Breast epithelium (tissue), 4 donors: ENCODE results near the gene PSMC3IP. TPM values are rescaled to one million over a fixed set of nuclear protein-coding genes. Genes with fewer than 3 reads are reported as not detected.

Experiments used
- DNase-seq, 2 donors: peaks; one replicate each; pipeline ENCODE4 v3.0.0-alpha.2; 2019; ENCODE audit warnings: low spot score in 2 of 2
- H3K27ac ChIP-seq, 2 donors: fragments of 200-600 bp; sonication (generic) in 1 of 2; one replicate each; pipeline ENCODE4 v1.5.1; 2016 to 2019; ENCODE audit warnings: mild to moderate bottlenecking in 1 of 2
- H3K27me3 ChIP-seq, 2 donors: fragments of 200-600 bp; sonication (generic) in 1 of 2; one replicate each; pipeline versions ENCODE4 v1.5.1 to v1.6.0; 2017 to 2019; ENCODE audit warnings: control low read depth in 1 of 2, mild to moderate bottlenecking in 1 of 2
- H3K36me3 ChIP-seq: fragments of 200-600 bp; one replicate; pipeline ENCODE4 v1.5.1; 2019
- H3K4me1 ChIP-seq, 2 donors: fragments of 200-600 bp; sonication (generic); one replicate each; pipeline ENCODE4 v1.5.1; 2016 to 2019; ENCODE audit warnings: control low read depth in 1 of 2
- H3K4me3 ChIP-seq, 3 donors: fragments of 200-600 bp; sonication (generic); 1 replicate in 2 of 3; 2 replicates in 1 of 3; pipeline ENCODE4 v1.5.1; 2016 to 2019; ENCODE audit warnings: mild to moderate bottlenecking in 3 of 3, moderate library complexity in 2 of 3
- H3K9me3 ChIP-seq, 2 donors: fragments of 200-600 bp; sonication (generic) in 1 of 2; one replicate each; pipeline ENCODE4 v1.5.1; 2016 to 2019; ENCODE audit warnings: control low read depth in 1 of 2
- POLR2A ChIP-seq: fragments of 450-650 bp; IDR thresholded peaks from one replicate; pipeline ENCODE4 v1.6.1; 2016; ENCODE audit warnings: antibody characterized with exemption, mild to moderate bottlenecking, moderate library complexity
- POLR2AphosphoS5 ChIP-seq, 3 donors: sonication (generic); formaldehyde crosslinking; IDR thresholded peaks; one replicate each; pipeline ENCODE4 v1.6.1; 2017; ENCODE audit warnings: antibody characterized with exemption in 3 of 3
- intact Hi-C: fragments of 100-400 bp; cut with DNase I; formaldehyde crosslinking; loops from one replicate; pipeline ENCODE4 v1.15.1; 2023; ENCODE audit warnings: low total_unique reads
- total RNA-seq, 3 donors: library from RNA; depleted of rRNA; stranded (reverse); fragments of >200 nt; gene quantifications; one replicate each; pipeline ENCODE4 v1.1.0, GENCODE V29; 2016
- TF ChIP-seq, protein P1 (sequence below), 3 donors: fragments of 450-650 bp; IDR thresholded peaks; one replicate each; pipeline ENCODE4 v1.5.1; 2016 to 2017; ENCODE audit warnings: antibody characterized with exemption in 3 of 3, mild to moderate bottlenecking in 3 of 3, moderate library complexity in 3 of 3

Gene PSMC3IP
- total RNA-seq, 3 donors from 2014 or later: 3.3 to 4.2 (median 3.5) TPM

GRCh38 chr17:42584880-42585279, 7.4 kb upstream of the PSMC3IP start:
- Histone ChIP-seq H3K27me3 (no peaks in the 10 kb centered on the region), H3K4me3 (no peak overlapping the region), H3K4me1 (no peaks in the 10 kb centered on the region), H3K27ac (no peak overlapping the region), H3K36me3 (peaks cover 12% of the 10 kb centered on the region), H3K9me3 (no peaks in the 10 kb centered on the region)
- DNase-seq: peak in 1 of 2 donors; percentile 27
- intact Hi-C loops: no loop called here
- TF ChIP-seq, protein P1, sequence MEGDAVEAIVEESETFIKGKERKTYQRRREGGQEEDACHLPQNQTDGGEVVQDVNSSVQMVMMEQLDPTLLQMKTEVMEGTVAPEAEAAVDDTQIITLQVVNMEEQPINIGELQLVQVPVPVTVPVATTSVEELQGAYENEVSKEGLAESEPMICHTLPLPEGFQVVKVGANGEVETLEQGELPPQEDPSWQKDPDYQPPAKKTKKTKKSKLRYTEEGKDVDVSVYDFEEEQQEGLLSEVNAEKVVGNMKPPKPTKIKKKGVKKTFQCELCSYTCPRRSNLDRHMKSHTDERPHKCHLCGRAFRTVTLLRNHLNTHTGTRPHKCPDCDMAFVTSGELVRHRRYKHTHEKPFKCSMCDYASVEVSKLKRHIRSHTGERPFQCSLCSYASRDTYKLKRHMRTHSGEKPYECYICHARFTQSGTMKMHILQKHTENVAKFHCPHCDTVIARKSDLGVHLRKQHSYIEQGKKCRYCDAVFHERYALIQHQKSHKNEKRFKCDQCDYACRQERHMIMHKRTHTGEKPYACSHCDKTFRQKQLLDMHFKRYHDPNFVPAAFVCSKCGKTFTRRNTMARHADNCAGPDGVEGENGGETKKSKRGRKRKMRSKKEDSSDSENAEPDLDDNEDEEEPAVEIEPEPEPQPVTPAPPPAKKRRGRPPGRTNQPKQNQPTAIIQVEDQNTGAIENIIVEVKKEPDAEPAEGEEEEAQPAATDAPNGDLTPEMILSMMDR (IDR thresholded peaks at IDR 0.05): no peak
- no peak for TF ChIP-seq POLR2AphosphoS5 (IDR thresholded peaks at IDR 0.05)
- TF ChIP-seq POLR2A: no peak

GRCh38 chr17:42581744-42582270, 4.3 kb upstream of the PSMC3IP start:
- Histone ChIP-seq H3K27me3 (no peaks in the 10 kb centered on the region), H3K27ac (no peak overlapping the region), H3K4me3 (no peak overlapping the region), H3K4me1 (no peaks in the 10 kb centered on the region), H3K9me3 (no peaks in the 10 kb centered on the region), H3K36me3 (peaks cover 12% of the 10 kb centered on the region)
- TF ChIP-seq POLR2A (no peak), POLR2AphosphoS5 (IDR thresholded peaks at IDR 0.05) (no peak)
- TF ChIP-seq, protein P1 (IDR thresholded peaks at IDR 0.05): no peak
- intact Hi-C loops: no loop called here
- no peak for DNase-seq

DNA sequence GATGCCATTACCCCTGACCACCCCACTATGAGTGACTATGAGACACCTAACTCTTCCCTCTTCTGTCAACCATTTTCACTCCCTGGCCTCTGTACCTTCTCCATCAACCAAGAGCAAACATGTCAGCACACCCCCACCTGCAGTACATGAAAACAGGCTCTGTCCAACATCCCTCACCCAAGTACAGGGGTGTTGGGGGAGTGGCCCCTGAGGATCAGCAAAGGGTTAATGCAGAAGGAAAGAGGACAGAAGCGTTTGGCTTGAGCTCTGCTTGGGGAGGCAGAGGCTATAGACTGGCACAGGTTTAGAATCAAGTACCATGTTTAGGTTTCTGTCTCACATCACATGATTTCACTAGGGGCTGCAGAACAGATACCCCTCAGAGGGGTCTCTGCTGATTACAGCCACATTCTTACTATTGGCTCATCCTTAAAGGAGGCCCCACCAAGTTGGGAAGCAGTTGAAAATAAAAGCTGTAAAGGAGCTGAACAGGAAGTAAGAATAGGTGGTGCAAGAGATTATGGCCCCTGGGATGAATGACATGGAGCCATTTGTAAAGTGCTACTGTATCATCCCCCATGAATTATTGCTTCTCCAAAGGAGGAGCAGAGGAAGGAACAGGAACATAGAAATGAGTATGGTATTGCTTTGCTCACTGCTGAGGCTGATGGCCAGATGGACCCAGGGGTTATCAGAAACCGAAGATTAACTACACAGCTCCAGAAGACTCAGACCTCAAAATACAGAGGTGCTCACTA, 2.4 kb upstream of the PSMC3IP start:
- H3K36me3 ChIP-seq: peaks cover 8% of the 10 kb centered on the region
- intact Hi-C loops: loop anchor here (10.0 kb wide), 1 partner anchor 95 kb away; the partner anchor contains the start of gene PLEKHH3
- DNase-seq: no peak

GRCh38 chr17:42578282-42578869, 847 bp upstream of the PSMC3IP start:
- Histone ChIP-seq H3K27me3 (no peaks in the 10 kb centered on the region), H3K27ac (peak overlapping the region; percentile 76 to 80), H3K36me3 (peaks cover 3% of the 10 kb centered on the region), H3K4me1 (no peaks in the 10 kb centered on the region), H3K4me3 (peak overlapping the region; percentile 54 to 67 (median 65)), H3K9me3 (no peaks in the 10 kb centered on the region)
- intact Hi-C loops: loop anchor here (10.0 kb wide), 1 partner anchor 96 kb away; the partner anchor contains the start of gene PLEKHH3
- TF ChIP-seq POLR2AphosphoS5 (IDR thresholded peaks at IDR 0.05): no peak
- TF ChIP-seq, protein P1 (IDR thresholded peaks at IDR 0.05): peak in 2 of 3 donors; percentile 63 to 76
- DNase-seq: peak in 1 of 2 donors; percentile 54

More for the DNA sequence above, 2.4 kb upstream of the PSMC3IP start:
- no peaks in the 10 kb centered on the region for H3K9me3 ChIP-seq
- H3K4me1 ChIP-seq: no peaks in the 10 kb centered on the region
- no peak overlapping the region for H3K4me3 ChIP-seq
- peak overlapping the region in 1 of 2 donors; percentile 48 for H3K27ac ChIP-seq
- TF ChIP-seq POLR2A: no peak
- no peak for TF ChIP-seq POLR2AphosphoS5 (IDR thresholded peaks at IDR 0.05)
- TF ChIP-seq, protein P1 (IDR thresholded peaks at IDR 0.05): no peak
- H3K27me3 ChIP-seq: no peaks in the 10 kb centered on the region

- Histone ChIP-seq H3K27ac (peak overlapping the region; percentile 76 to 80), H3K4me1 (no peaks in the 10 kb centered on the region), H3K9me3 (no peaks in the 10 kb centered on the region), H3K36me3 (peaks cover 7% of the 10 kb centered on the region), H3K4me3 (peak overlapping the region; percentile 54 to 67 (median 65)), H3K27me3 (no peaks in the 10 kb centered on the region)
- TF ChIP-seq, protein P1 (IDR thresholded peaks at IDR 0.05): no peak
- TF ChIP-seq POLR2A (no peak), POLR2AphosphoS5 (IDR thresholded peaks at IDR 0.05) (no peak)
- no peak for DNase-seq
- intact Hi-C loops: loop anchor here (10.0 kb wide), 1 partner anchor 98 kb away; the partner anchor contains the start of gene PLEKHH3
These were observed 393 bp downstream of the PSMC3IP start for GRCh38 chr17:42577140-42577531.
